ENCODE results near the gene LYPD6B.

The LYPD6B gene

GRCh38 chr2:149084924-149085795 is 46.7 kb downstream of the LYPD6B start:
- H3K9me3 Mint-ChIP-seq, result no peaks in the 10 kb centered on the region
- peaks cover 12% of the 10 kb centered on the region for H3K27me3 Mint-ChIP-seq
- no peak overlapping the region for H3K27ac Mint-ChIP-seq
- H3K36me3 Mint-ChIP-seq, result no peaks in the 10 kb centered on the region
- no peak for DNase-seq
- no peaks in the 10 kb centered on the region for H3K4me1 Mint-ChIP-seq
- no peak overlapping the region for H3K4me3 Mint-ChIP-seq
- CTCF ChIA-PET, result no interaction called here

- H3K4me3 Mint-ChIP-seq, result no peak overlapping the region
Observed at GRCh38 chr2:149087751-149088150, 49.3 kb downstream of the LYPD6B start.

GRCh38 chr2:149089068-149089467 is 50.6 kb downstream of the LYPD6B start:
- Mint-ChIP-seq H3K36me3 (no peaks in the 10 kb centered on the region), H3K27me3 (peaks cover 15% of the 10 kb centered on the region), H3K4me1 (no peaks in the 10 kb centered on the region), H3K4me3 (no peak overlapping the region), H3K27ac (no peak overlapping the region), H3K9me3 (no peaks in the 10 kb centered on the region)
- no peak for DNase-seq
- CTCF ChIA-PET, result interaction anchor here (1.4 kb wide), 1 partner anchor 12 kb away, joined by 5 read pairs; no protein-coding TSS in a partner anchor

More at GRCh38 chr2:149087751-149088150, 49.3 kb downstream of the LYPD6B start:
- Mint-ChIP-seq H3K27ac (no peak overlapping the region), H3K9me3 (no peaks in the 10 kb centered on the region), H3K27me3 (peaks cover 17% of the 10 kb centered on the region), H3K4me1 (no peaks in the 10 kb centered on the region), H3K36me3 (no peaks in the 10 kb centered on the region)
- CTCF ChIA-PET, result interaction anchor here (1.4 kb wide), 1 partner anchor 11 kb away, joined by 5 read pairs; no protein-coding TSS in a partner anchor
- DNase-seq, result no peak

GRCh38 chr2:149090706-149091105 is 52.2 kb downstream of the LYPD6B start:
- Mint-ChIP-seq H3K36me3 (no peaks in the 10 kb centered on the region), H3K27me3 (peaks cover 18% of the 10 kb centered on the region), H3K4me3 (no peak overlapping the region), H3K9me3 (no peaks in the 10 kb centered on the region), H3K4me1 (no peaks in the 10 kb centered on the region), H3K27ac (no peak overlapping the region)
- DNase-seq, result no peak
- CTCF ChIA-PET, result no interaction called here

- Mint-ChIP-seq H3K9me3 (no peaks in the 10 kb centered on the region), H3K27ac (no peak overlapping the region), H3K27me3 (peaks cover 20% of the 10 kb centered on the region), H3K4me3 (no peak overlapping the region), H3K4me1 (no peaks in the 10 kb centered on the region), H3K36me3 (no peaks in the 10 kb centered on the region)
- CTCF ChIA-PET, result no interaction called here
- DNase-seq, result no peak
Observed at GRCh38 chr2:149093579-149093978, 55.1 kb downstream of the LYPD6B start.

- Mint-ChIP-seq H3K27me3 (peaks cover 16% of the 10 kb centered on the region), H3K4me3 (no peak overlapping the region), H3K9me3 (no peaks in the 10 kb centered on the region), H3K36me3 (no peaks in the 10 kb centered on the region), H3K27ac (no peak overlapping the region), H3K4me1 (no peaks in the 10 kb centered on the region)
- CTCF ChIA-PET, result no interaction called here
- DNase-seq, result no peak
Observed at GRCh38 chr2:149094217-149095015, 55.9 kb downstream of the LYPD6B start.

GRCh38 chr2:149098701-149099100 is 60.2 kb downstream of the LYPD6B start:
- CTCF ChIA-PET, result no interaction called here
- no peak for DNase-seq
- H3K27ac Mint-ChIP-seq, result no peak overlapping the region
- H3K36me3 Mint-ChIP-seq, result no peaks in the 10 kb centered on the region
- no peaks in the 10 kb centered on the region for H3K9me3 Mint-ChIP-seq
- no peak overlapping the region for H3K4me3 Mint-ChIP-seq
- no peaks in the 10 kb centered on the region for H3K4me1 Mint-ChIP-seq
- peaks cover 8% of the 10 kb centered on the region for H3K27me3 Mint-ChIP-seq

GRCh38 chr2:149099298-149099697 is 60.8 kb downstream of the LYPD6B start:
- H3K27ac Mint-ChIP-seq, result no peak overlapping the region
- no peaks in the 10 kb centered on the region for H3K9me3 Mint-ChIP-seq
- no peak overlapping the region for H3K4me3 Mint-ChIP-seq
- H3K4me1 Mint-ChIP-seq, result no peaks in the 10 kb centered on the region
- peaks cover 8% of the 10 kb centered on the region for H3K27me3 Mint-ChIP-seq
- no peak for DNase-seq
- no peaks in the 10 kb centered on the region for H3K36me3 Mint-ChIP-seq
- CTCF ChIA-PET, result no interaction called here

GRCh38 chr2:149100739-149101699 is 62.5 kb downstream of the LYPD6B start:
- no peaks in the 10 kb centered on the region for H3K4me1 Mint-ChIP-seq
- no peak overlapping the region for H3K4me3 Mint-ChIP-seq
- no peak for DNase-seq
- no peaks in the 10 kb centered on the region for H3K36me3 Mint-ChIP-seq
- H3K9me3 Mint-ChIP-seq, result no peaks in the 10 kb centered on the region
- CTCF ChIA-PET, result no interaction called here
- peaks cover 2% of the 10 kb centered on the region for H3K27me3 Mint-ChIP-seq
- no peak overlapping the region for H3K27ac Mint-ChIP-seq

- no peaks in the 10 kb centered on the region for H3K4me1 Mint-ChIP-seq
- no peaks in the 10 kb centered on the region for H3K27me3 Mint-ChIP-seq
- no peak for DNase-seq
- no peaks in the 10 kb centered on the region for H3K9me3 Mint-ChIP-seq
- H3K36me3 Mint-ChIP-seq, result no peaks in the 10 kb centered on the region
- H3K4me3 Mint-ChIP-seq, result no peak overlapping the region
- H3K27ac Mint-ChIP-seq, result no peak overlapping the region
- CTCF ChIA-PET, result no interaction called here
Observed at GRCh38 chr2:149101818-149102217, 63.3 kb downstream of the LYPD6B start.

GRCh38 chr2:149103081-149103620 is 64.7 kb downstream of the LYPD6B start:
- Mint-ChIP-seq H3K9me3 (no peaks in the 10 kb centered on the region), H3K27ac (no peak overlapping the region), H3K4me3 (no peak overlapping the region), H3K36me3 (no peaks in the 10 kb centered on the region), H3K27me3 (no peaks in the 10 kb centered on the region), H3K4me1 (no peaks in the 10 kb centered on the region)
- DNase-seq, result no peak
- CTCF ChIA-PET, result no interaction called here

- Mint-ChIP-seq H3K4me3 (no peak overlapping the region), H3K36me3 (no peaks in the 10 kb centered on the region), H3K27me3 (no peaks in the 10 kb centered on the region), H3K27ac (no peak overlapping the region), H3K9me3 (no peaks in the 10 kb centered on the region), H3K4me1 (no peaks in the 10 kb centered on the region)
- no peak for DNase-seq
- CTCF ChIA-PET, result no interaction called here
Observed at GRCh38 chr2:149104221-149104620, 65.7 kb downstream of the LYPD6B start.

- DNase-seq, result no peak
- no peak overlapping the region for H3K4me3 Mint-ChIP-seq
- no peak overlapping the region for H3K27ac Mint-ChIP-seq
- H3K36me3 Mint-ChIP-seq, result no peaks in the 10 kb centered on the region
- no peaks in the 10 kb centered on the region for H3K4me1 Mint-ChIP-seq
- H3K9me3 Mint-ChIP-seq, result no peaks in the 10 kb centered on the region
- CTCF ChIA-PET, result no interaction called here
- H3K27me3 Mint-ChIP-seq, result no peaks in the 10 kb centered on the region
Observed at GRCh38 chr2:149112068-149112467, 73.6 kb downstream of the LYPD6B start.

GRCh38 chr2:149112713-149113112 is 74.2 kb downstream of the LYPD6B start:
- no peak overlapping the region for H3K27ac Mint-ChIP-seq
- no peaks in the 10 kb centered on the region for H3K4me1 Mint-ChIP-seq
- no peaks in the 10 kb centered on the region for H3K9me3 Mint-ChIP-seq
- no peaks in the 10 kb centered on the region for H3K36me3 Mint-ChIP-seq
- H3K4me3 Mint-ChIP-seq, result no peak overlapping the region
- no peak for DNase-seq
- CTCF ChIA-PET, result no interaction called here
- no peaks in the 10 kb centered on the region for H3K27me3 Mint-ChIP-seq

Measured in activated naive CD4-positive, alpha-beta T cell treated with anti-CD3 and anti-CD28 coated beads, Interleukin-2, amount 10 ng/mL, durations not matched to agents 7 days and 5 days (primary cell).